A673 (cell line): Measurements from ENCODE around the gene MTCH2. TPM values are rescaled to one million over a fixed set of nuclear protein-coding genes. Genes with fewer than 3 reads are reported as not detected.

Source experiments
- BruUV-seq: library from RNA; stranded (reverse); fragments of 400-500 nt; replicated peaks from 2 replicates; lab custom pipeline; 2021; lab: Mats Ljungman, UMichigan
- CTCF ChIA-PET: fragments of 300-600 bp; sonication (Branson Sonifier 250); formaldehyde crosslinking; loops from one replicate; lab custom pipeline; 2022; ENCODE audit warnings: antibody characterized with exemption; lab: Charles Lee
- POLR2A ChIA-PET: fragments of 300-600 bp; sonication (Branson Sonifier 250); formaldehyde crosslinking; loops from one replicate; lab custom pipeline; 2022; ENCODE audit warnings: antibody characterized with exemption; ENCODE audit not compliant: low non-redundant PET; lab: Charles Lee
- DNase-seq: peaks from one replicate; pipeline ENCODE4 v3.0.0-alpha.2; 2015; ENCODE audit warnings: low spot score
- H3K27ac ChIP-seq: fragments of 200-600 bp; sonication (generic); 2 replicates; pipeline ENCODE4 v1.5.1; 2016; ENCODE audit warnings: mixed run types, low read depth, mild to moderate bottlenecking, mixed read lengths, antibody characterized with exemption, low read length; ENCODE audit not compliant: poor library complexity, severe bottlenecking
- H3K27me3 ChIP-seq: fragments of 200-600 bp; sonication (generic); replicated peaks from 2 replicates; pipeline ENCODE4 v1.6.1; 2017; ENCODE audit warnings: mixed run types, low read depth, mild to moderate bottlenecking, mixed read lengths, antibody characterized with exemption, low read length; ENCODE audit not compliant: insufficient read depth, poor library complexity
- H3K36me3 ChIP-seq: fragments of 200-600 bp; sonication (generic); 2 replicates; pipeline ENCODE4 v1.6.1; 2016; ENCODE audit warnings: mixed run types, mild to moderate bottlenecking, mixed read lengths, antibody characterized with exemption, low read length; ENCODE audit not compliant: insufficient read depth, poor library complexity, severe bottlenecking
- H3K4me1 ChIP-seq: fragments of 200-600 bp; sonication (generic); 2 replicates; pipeline ENCODE4 v1.6.1; 2017; ENCODE audit warnings: mixed run types, mild to moderate bottlenecking, mixed read lengths, antibody characterized with exemption, low read length; ENCODE audit not compliant: insufficient read depth, poor library complexity, severe bottlenecking
- H3K4me3 ChIP-seq: fragments of 200-600 bp; sonication (generic); 2 replicates; pipeline ENCODE4 v1.5.1; 2016; ENCODE audit warnings: low read depth, mixed run types, mild to moderate bottlenecking, mixed read lengths, low read length; ENCODE audit not compliant: poor library complexity, severe bottlenecking
- H3K9me3 ChIP-seq: fragments of 200-600 bp; sonication (generic); 2 replicates; pipeline ENCODE4 v1.6.1; 2016; ENCODE audit warnings: mixed run types, low read depth, mild to moderate bottlenecking, mixed read lengths, antibody characterized with exemption, low read length; ENCODE audit not compliant: poor library complexity, severe bottlenecking
- EZH2 ChIP-seq: fragments of 200-600 bp; sonication (generic); IDR thresholded peaks from 2 replicates; pipeline ENCODE4 v1.6.1; 2017; ENCODE audit warnings: borderline replicate concordance, low read depth, mild to moderate bottlenecking, mixed read lengths, antibody characterized with exemption, low read length; ENCODE audit not compliant: poor library complexity, severe bottlenecking
- intact Hi-C: fragments of 100-400 bp; cut with micrococcal nuclease; formaldehyde crosslinking; loops from one replicate; pipeline ENCODE4 v1.10.0; 2022; ENCODE audit not compliant: unreplicated experiment
- total RNA-seq: library from RNA; stranded (reverse); gene quantifications from 2 replicates; pipeline ENCODE4 v1.2.3, GENCODE V29; 2021
- TF ChIP-seq, protein P1 (sequence below): fragments of 300-800, 200-600 bp; sonication (generic); conservative IDR thresholded peaks from 2 replicates; pipeline ENCODE4 v1.5.1; 2017; ENCODE audit warnings: low read depth, mild to moderate bottlenecking, antibody characterized with exemption, low read length, moderate library complexity, mixed read lengths

MTCH2 gene
- total RNA-seq, 1 experiment from 2014 or later, result 382 TPM

DNA sequence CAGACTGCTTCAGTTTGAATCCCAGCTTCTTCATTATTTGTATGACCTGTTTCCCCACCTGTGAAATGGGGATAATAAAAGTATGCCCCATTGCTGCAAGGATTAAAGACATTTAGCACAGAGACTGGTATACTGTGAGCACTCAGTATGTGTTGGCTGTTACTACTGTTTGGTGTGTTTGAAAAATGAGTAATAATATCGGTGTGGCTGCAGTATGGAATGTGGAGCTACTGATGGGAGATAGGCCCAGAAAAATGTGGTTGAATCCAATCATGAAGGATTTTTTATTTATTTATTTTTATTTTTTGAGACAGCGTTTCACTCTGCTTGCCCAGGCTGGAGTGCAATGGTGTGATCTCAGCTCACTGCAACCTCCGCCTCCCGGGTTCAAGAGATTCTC, 39.1 kb downstream of the MTCH2 start:
- ChIA-PET CTCF (no interaction called here), POLR2A (no interaction called here)
- no TSS peak for BruUV-seq
- Histone ChIP-seq H3K4me3 (no peak overlapping the region), H3K27me3 (no peaks in the 10 kb centered on the region), H3K36me3 (no peaks in the 10 kb centered on the region), H3K9me3 (no peaks in the 10 kb centered on the region), H3K27ac (no peak overlapping the region), H3K4me1 (peaks cover 10% of the 10 kb centered on the region)
- no peak for TF ChIP-seq EZH2
- TF ChIP-seq, protein P1, sequence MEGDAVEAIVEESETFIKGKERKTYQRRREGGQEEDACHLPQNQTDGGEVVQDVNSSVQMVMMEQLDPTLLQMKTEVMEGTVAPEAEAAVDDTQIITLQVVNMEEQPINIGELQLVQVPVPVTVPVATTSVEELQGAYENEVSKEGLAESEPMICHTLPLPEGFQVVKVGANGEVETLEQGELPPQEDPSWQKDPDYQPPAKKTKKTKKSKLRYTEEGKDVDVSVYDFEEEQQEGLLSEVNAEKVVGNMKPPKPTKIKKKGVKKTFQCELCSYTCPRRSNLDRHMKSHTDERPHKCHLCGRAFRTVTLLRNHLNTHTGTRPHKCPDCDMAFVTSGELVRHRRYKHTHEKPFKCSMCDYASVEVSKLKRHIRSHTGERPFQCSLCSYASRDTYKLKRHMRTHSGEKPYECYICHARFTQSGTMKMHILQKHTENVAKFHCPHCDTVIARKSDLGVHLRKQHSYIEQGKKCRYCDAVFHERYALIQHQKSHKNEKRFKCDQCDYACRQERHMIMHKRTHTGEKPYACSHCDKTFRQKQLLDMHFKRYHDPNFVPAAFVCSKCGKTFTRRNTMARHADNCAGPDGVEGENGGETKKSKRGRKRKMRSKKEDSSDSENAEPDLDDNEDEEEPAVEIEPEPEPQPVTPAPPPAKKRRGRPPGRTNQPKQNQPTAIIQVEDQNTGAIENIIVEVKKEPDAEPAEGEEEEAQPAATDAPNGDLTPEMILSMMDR, result no peak
- no peak for DNase-seq
- intact Hi-C loops, result no loop called here

DNA sequence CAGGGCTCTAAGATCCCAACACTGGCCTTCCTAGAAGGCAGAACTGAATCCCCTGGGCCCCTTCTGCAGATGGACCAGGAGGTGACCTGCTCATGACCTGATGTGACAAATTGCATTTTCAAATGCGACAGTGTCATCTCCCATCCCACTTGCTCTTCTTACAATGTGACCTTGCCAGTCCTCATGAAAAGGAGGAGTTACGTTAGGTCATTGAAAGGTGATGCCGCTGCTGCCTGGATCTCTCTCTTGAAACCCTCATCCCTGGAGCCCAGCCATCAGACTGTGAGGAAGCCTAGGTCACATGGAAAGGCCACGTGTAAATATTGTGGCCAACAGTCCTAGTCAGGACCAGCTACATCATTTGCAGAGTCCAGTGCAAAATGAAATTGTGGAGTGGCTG, 42.5 kb downstream of the MTCH2 start:
- intact Hi-C loops, result no loop called here
- TF ChIP-seq EZH2, result no peak
- TF ChIP-seq, protein P1, result no peak
- Histone ChIP-seq H3K9me3 (no peaks in the 10 kb centered on the region), H3K27ac (no peak overlapping the region), H3K4me1 (peaks cover 10% of the 10 kb centered on the region), H3K4me3 (no peak overlapping the region), H3K36me3 (no peaks in the 10 kb centered on the region), H3K27me3 (peaks cover 7% of the 10 kb centered on the region)
- DNase-seq, result no peak
- CTCF ChIA-PET, result no interaction called here
- POLR2A ChIA-PET, result no interaction called here
- no TSS peak for BruUV-seq

DNA sequence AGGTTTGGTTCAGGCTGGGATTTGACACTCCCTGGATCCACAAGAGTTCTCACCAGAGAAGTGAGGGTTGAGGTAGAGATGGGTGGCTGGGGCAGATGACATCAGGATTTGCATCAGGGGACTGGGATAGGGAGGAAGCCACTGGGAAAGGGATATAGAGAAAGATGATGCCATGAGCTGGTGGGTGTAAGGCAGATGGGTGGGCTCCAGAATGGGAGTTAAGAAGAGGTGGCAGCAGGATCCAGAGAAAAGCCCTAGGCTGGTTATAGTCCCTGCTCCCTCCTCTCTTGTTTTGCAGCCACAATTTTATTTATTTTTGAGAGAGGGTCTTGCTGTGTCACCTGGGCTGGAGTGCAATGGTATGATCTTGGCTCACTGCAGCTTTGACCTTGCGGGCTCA, 46.4 kb downstream of the MTCH2 start:
- ChIA-PET POLR2A (interaction anchor here (1.1 kb wide), 1 partner anchor 31 kb away, joined by 3 read pairs; no protein-coding TSS in a partner anchor), CTCF (no interaction called here)
- no TSS peak for BruUV-seq
- Histone ChIP-seq H3K27ac (no peak overlapping the region), H3K4me3 (no peak overlapping the region), H3K4me1 (peaks cover 10% of the 10 kb centered on the region), H3K27me3 (peaks cover 32% of the 10 kb centered on the region), H3K9me3 (no peaks in the 10 kb centered on the region), H3K36me3 (no peaks in the 10 kb centered on the region)
- intact Hi-C loops, result no loop called here
- TF ChIP-seq, protein P1, result no peak
- TF ChIP-seq EZH2, result no peak
- DNase-seq, result no peak
